Gastroesophageal sphincter (tissue), 4 donors: ENCODE measurements around the gene AFF3. TPM values are rescaled to one million over a fixed set of nuclear protein-coding genes. Genes with fewer than 3 reads are reported as not detected.
A peak's percentile ranks its signal among the peaks of the same experiment; 100 is the strongest.
"Not testable (repeated sequence)": the region's sequence is repeated elsewhere in the genome, so short reads cannot be mapped to it uniquely, and the experiment has no call there.

Experiments
- ATAC-seq: fragments of 150-250 bp; one replicate; pipeline ENCODE4 v1.9.1; 2016; ENCODE audit warnings: mild to moderate bottlenecking, moderate library complexity
- H3K27ac ChIP-seq, 4 donors: fragments of 200-600 bp; sonication (generic) in 3 of 4; 1 replicate in 3 of 4; 2 replicates in 1 of 4; pipeline ENCODE4 v1.5.1; 2016 to 2019
- H3K27me3 ChIP-seq: fragments of 200-600 bp; sonication (generic); one replicate; pipeline ENCODE4 v1.5.1; 2019
- H3K36me3 ChIP-seq, 2 donors: fragments of 200-600 bp; sonication (generic); one replicate each; pipeline ENCODE4 v1.5.1; 2019; ENCODE audit warnings: control low read depth in 1 of 2
- H3K4me1 ChIP-seq, 3 donors: fragments of 200-600 bp; sonication (generic); 1 replicate in 2 of 3; 2 replicates in 1 of 3; pipeline ENCODE4 v1.5.1; 2016 to 2019; ENCODE audit warnings: control low read depth in 2 of 3
- H3K4me3 ChIP-seq, 2 donors: fragments of 200-600 bp; sonication (generic); one replicate each; pipeline ENCODE4 v1.5.1; 2019; ENCODE audit warnings: mild to moderate bottlenecking in 1 of 2, moderate library complexity in 1 of 2
- H3K9me3 ChIP-seq, 3 donors: fragments of 200-600 bp; sonication (generic); one replicate each; pipeline ENCODE4 v1.5.1; 2017 to 2019; ENCODE audit warnings: control low read depth in 2 of 3
- CTCF ChIP-seq, 4 experiments: fragments of 200-600 bp in 2 of 4; fragments of 450-650 bp in 2 of 4; sonication (generic) in 1 of 4; IDR thresholded peaks; one replicate each; pipeline ENCODE4 v1.5.1; 2017 to 2019; ENCODE audit warnings: antibody characterized with exemption in 4 of 4, mild to moderate bottlenecking in 2 of 4, moderate library complexity in 2 of 4
- EP300 ChIP-seq: sonication (generic); formaldehyde crosslinking; IDR thresholded peaks from one replicate; pipeline ENCODE4 v1.6.1; 2017; ENCODE audit warnings: antibody characterized with exemption, mild to moderate bottlenecking
- POLR2A ChIP-seq, 2 donors: fragments of 450-650 bp; IDR thresholded peaks; one replicate each; pipeline ENCODE4 v1.6.1; 2017; ENCODE audit warnings: antibody characterized with exemption in 2 of 2, mild to moderate bottlenecking in 2 of 2, moderate library complexity in 1 of 2
- POLR2AphosphoS5 ChIP-seq: sonication (generic); formaldehyde crosslinking; IDR thresholded peaks from one replicate; pipeline ENCODE4 v1.6.1; 2017; ENCODE audit warnings: antibody characterized with exemption
- WGBS, 2 donors: methylation state at CpG; one replicate each; pipeline ENCODE4 v1.1.5; 2018; ENCODE audit warnings: low coverage in 1 of 2; 5-methylcytosine and 5-hydroxymethylcytosine counted together
- total RNA-seq, 4 donors: library from RNA; depleted of rRNA; stranded (reverse); fragments of >200 nt; gene quantifications; one replicate each; pipeline ENCODE4 v1.1.0, GENCODE V29; 2016

Gene AFF3
- total RNA-seq, 4 donors from 2014 or later: 15.4 to 74.8 (median 37.7) TPM

DNA sequence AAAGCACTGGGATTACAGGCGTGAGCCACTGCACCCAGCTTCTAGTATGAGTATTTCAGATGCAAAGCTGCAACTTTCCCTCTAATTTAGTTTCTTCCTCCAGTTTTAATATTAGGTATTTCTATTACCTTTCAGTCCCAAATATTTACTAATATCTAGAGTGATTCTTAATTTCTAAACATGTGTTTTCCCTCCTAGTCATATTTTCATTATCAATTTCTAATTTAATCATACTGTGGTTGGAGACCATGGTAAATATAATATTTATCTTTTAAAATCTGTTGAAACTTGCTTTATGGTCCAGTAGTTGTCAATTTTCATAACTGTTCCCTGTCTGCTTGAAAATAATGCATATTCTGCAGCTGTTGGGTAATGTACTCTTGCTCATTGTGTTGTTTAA is 406.6 kb downstream of the AFF3 start:
- WGBS, 2 donors: 82% methylated on average over 1 of the region's 1 CpG; no CpG with 5 or more reads in 1 of the 2 donors
- H3K4me3 ChIP-seq: no peak overlapping the region
- ATAC-seq: no peak
- no peaks in the 10 kb centered on the region for H3K27me3 ChIP-seq
- TF ChIP-seq CTCF (IDR thresholded peaks at IDR 0.05): no peak
- TF ChIP-seq EP300: no peak
- TF ChIP-seq POLR2A (IDR thresholded peaks at IDR 0.05): no peak
- TF ChIP-seq POLR2AphosphoS5: no peak
- H3K9me3 ChIP-seq: no peaks in the 10 kb centered on the region
- H3K36me3 ChIP-seq: no peaks in the 10 kb centered on the region
- H3K27ac ChIP-seq: no peak overlapping the region
- no peaks in the 10 kb centered on the region for H3K4me1 ChIP-seq

DNA sequence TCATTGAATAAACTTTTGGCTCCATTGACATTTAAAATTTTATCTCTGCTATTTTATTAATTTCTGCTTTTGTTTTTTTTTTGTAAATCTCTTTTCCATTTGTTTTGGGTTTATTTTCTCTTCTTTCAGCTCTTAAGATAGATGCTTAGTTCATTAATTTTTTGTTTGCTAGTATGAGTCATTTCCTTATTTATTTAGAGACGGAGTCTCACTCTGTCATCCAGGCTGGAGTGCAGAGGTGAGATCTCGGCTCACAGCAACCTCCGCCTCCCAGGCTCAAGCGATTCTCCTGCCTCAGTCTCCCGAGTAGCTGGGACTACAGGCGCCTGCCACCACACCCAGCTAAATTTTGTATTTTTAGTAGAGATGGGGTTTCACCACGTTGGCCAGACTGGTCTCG is 407.1 kb downstream of the AFF3 start:
- H3K4me3 ChIP-seq: not testable (repeated sequence)

GRCh38 chr2:99734236-99734635 is 408.2 kb downstream of the AFF3 start:
- TF ChIP-seq EP300 (no peak), POLR2AphosphoS5 (no peak), POLR2A (IDR thresholded peaks at IDR 0.05) (no peak), CTCF (IDR thresholded peaks at IDR 0.05) (no peak)

More for the DNA sequence above, 407.1 kb downstream of the AFF3 start:
- not testable (repeated sequence) for H3K27ac ChIP-seq, ATAC-seq, H3K27me3 ChIP-seq, H3K9me3 ChIP-seq, H3K36me3 ChIP-seq, H3K4me1 ChIP-seq
- 20 to 71% methylated on average over 2 to 6 of the region's 8 CpGs for WGBS, 2 donors

DNA sequence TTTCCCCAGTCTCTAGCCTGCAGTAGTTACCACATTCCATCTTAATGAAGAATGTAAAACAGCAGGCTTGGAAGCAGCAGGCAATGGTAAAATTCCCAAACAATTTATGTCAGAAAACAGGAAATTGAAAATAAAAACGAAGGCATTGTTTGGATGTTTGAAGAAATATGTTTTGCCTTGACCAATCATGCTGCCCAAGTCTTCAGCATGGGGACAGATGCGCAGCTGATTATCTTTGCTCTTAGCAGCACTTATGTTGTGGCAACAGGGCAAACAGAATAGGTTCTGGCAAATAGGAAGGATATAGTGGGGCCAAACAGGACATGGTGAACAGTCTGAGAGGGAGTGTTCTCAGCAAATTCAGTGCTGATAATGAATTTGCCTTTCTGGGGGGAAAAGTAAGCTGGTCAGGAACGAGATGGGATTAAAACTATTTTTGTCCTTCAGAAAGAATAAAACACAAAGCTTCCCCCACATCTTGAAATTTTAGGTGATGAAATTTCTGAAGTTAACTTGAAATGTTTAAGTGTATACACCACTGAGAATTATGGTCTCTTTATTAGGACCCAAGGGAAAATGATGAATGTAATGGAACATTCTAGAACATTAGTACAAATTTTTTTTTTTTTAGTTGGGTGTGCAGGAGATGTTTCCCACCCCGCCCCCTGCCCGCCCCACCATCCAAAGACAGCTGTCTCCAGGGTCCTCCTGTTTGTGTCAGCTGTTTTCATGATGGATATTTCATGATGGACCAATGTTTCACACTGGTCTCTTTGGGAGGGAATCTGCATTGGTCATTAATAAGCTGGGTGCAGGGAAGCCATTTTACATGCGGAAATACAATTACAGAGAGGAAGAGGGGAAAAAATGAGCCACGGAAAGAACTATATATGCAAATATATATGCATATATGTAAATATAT is 413.0 kb downstream of the AFF3 start:
- H3K27me3 ChIP-seq: no peaks in the 10 kb centered on the region
- no peaks in the 10 kb centered on the region for H3K9me3 ChIP-seq
- TF ChIP-seq CTCF (IDR thresholded peaks at IDR 0.05) (no peak), POLR2AphosphoS5 (no peak), EP300 (no peak), POLR2A (IDR thresholded peaks at IDR 0.05) (no peak)
- H3K27ac ChIP-seq: no peak overlapping the region
- H3K36me3 ChIP-seq: no peaks in the 10 kb centered on the region
- peaks cover 0 to 32% (median 6%) of the 10 kb centered on the region in 3 donors for H3K4me1 ChIP-seq
- WGBS, 2 donors: 43 to 57% methylated on average over 5 to 7 of the region's 7 CpGs
- no peak overlapping the region for H3K4me3 ChIP-seq
- peak; percentile 39 for ATAC-seq

More at GRCh38 chr2:99734236-99734635, 408.2 kb downstream of the AFF3 start:
- WGBS, 2 donors: 78 to 79% methylated on average over 2 of the region's 2 CpGs
- Histone ChIP-seq H3K4me1 (peaks cover 0 to 9% (median 1%) of the 10 kb centered on the region in 3 donors), H3K4me3 (no peak overlapping the region), H3K27ac (no peak overlapping the region), H3K27me3 (no peaks in the 10 kb centered on the region), H3K36me3 (no peaks in the 10 kb centered on the region), H3K9me3 (no peaks in the 10 kb centered on the region)
- no peak for ATAC-seq

GRCh38 chr2:99728166-99728565 is 414.2 kb downstream of the AFF3 start:
- no peaks in the 10 kb centered on the region for H3K27me3 ChIP-seq
- WGBS, 2 donors: 89 to 94% methylated on average over 2 to 4 of the region's 4 CpGs
- H3K36me3 ChIP-seq: no peaks in the 10 kb centered on the region
- ATAC-seq: no peak
- H3K27ac ChIP-seq: no peak overlapping the region
- H3K4me3 ChIP-seq: no peak overlapping the region
- H3K4me1 ChIP-seq: peaks cover 0 to 32% (median 6%) of the 10 kb centered on the region in 3 donors
- peaks cover 0 to 2% (median 0%) of the 10 kb centered on the region in 3 donors for H3K9me3 ChIP-seq
- TF ChIP-seq POLR2A (IDR thresholded peaks at IDR 0.05) (no peak), POLR2AphosphoS5 (no peak)

DNA sequence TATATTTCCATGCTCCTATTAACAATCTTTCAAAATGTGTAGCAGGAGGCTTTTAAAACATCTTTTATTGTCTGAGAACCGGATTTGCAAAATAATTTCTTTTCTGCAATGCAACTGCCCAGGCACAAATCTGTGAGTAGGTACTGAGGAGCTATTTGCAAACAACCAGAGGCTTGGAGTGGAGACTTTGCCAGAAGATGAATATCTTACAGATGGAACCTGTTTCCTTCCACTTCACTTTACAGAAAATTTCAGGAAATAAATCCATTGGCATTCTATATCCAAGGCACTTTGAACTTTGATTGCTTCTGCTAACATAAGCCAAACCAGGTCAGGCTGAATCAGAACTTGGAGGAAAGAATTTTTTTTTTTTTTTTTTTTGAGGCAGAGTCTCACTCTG is 415.2 kb downstream of the AFF3 start:
- H3K27ac ChIP-seq: no peak overlapping the region
- H3K36me3 ChIP-seq: no peaks in the 10 kb centered on the region
- peaks cover 0 to 32% (median 6%) of the 10 kb centered on the region in 3 donors for H3K4me1 ChIP-seq
- no peak overlapping the region for H3K4me3 ChIP-seq
- TF ChIP-seq POLR2AphosphoS5 (no peak), POLR2A (IDR thresholded peaks at IDR 0.05) (no peak), EP300 (no peak), CTCF (IDR thresholded peaks at IDR 0.05) (no peak)
- ATAC-seq: no peak
- H3K27me3 ChIP-seq: no peaks in the 10 kb centered on the region
- H3K9me3 ChIP-seq: peaks cover 0 to 12% (median 0%) of the 10 kb centered on the region in 3 donors
- 6 to 27% methylated on average over 1 of the region's 1 CpG for WGBS, 2 donors
